ENCODE results near the gene PDPR.
"Not testable (repeated sequence)": the region's sequence is repeated elsewhere in the genome, so short reads cannot be mapped to it uniquely, and the experiment has no call there.

The PDPR gene

DNA sequence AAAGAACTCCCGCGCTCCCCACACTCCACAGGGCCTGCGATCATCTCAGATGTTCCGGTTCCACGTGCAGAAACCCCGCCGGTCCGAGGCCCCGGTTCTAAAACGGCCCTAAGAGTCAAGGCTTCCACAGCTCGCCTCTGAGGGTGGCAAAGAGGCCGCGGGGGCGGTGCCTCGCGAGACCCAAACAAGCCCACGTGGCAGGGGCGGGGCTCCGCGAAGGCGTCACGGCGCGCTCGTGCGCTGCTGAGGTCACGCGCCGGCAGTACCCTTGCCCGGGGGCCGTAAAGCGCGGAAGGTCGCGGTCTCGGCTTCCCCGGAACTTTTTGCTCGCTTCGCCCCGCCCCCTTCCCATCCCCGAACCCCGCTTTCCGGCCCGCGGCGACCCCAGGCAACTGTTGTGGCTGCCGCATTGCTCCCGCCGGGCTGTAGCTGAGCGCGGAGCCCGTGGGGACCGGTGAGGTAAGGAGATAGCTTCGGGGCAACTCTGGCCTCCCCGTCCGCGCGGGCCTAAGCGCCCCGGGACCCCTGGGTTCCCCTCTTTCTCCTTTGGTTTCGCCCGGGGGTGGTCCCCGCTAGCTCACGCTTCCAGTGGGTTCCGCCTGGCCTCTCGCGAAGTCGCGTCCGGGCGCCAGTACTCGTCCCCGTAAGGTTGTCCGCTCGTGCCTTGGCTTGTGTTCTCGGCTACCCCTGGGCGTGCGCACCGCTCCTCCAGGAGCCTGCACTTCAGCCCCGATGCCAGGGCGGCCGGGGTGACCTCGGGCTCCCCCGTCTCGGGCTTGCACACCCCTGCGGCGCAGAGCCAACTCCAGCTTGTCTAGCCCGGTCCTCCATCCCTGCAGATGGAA lies at the start of gene PDPR:
Gene PDPR (plus strand): TSS at position 351 of the 845 bp plus-strand sequence. CDS start 6,161 bp downstream, outside the sequence.
- peak; percentile 94 for DNase-seq (ENCODE audit: extremely low read depth, insufficient read length)
- H3K36me3 ChIP-seq (ENCODE audit: control insufficient read depth, insufficient read depth, low read length) = not testable (repeated sequence)

DNA sequence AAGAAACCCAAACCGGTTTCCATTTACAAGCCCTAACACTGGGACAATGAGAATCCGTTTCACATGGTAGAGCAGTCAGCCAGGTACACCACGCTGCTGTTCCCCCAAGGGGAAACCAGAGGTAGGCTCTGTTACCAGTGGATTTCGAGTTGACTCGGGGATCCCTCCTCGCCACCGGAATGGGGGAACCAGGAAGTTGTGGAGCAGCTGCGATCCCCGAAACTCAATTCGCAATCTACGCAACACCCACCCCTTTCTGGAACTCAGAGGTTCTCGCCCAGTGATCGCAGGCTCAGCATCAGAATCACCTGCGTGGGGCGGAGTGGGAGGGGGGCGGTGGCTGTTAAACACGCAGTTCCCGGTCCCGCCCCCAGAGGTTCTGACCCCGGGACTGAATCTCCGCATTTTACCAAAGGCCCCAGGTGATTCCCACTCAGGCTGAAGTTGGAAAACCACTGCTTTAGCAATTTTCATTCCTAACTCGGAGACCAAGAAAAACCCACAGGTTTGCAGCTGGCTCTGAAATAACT lies 49.2 kb upstream of the PDPR start:
- DNase-seq (ENCODE audit: extremely low read depth, insufficient read length) = peak; percentile 29
- H3K27me3 ChIP-seq (replicated peaks; ENCODE audit: control insufficient read depth, insufficient read depth, low read length); H3K36me3 ChIP-seq (ENCODE audit: control insufficient read depth, insufficient read depth, low read length): not testable (repeated sequence)
- H3K4me3 ChIP-seq (replicated peaks; ENCODE audit: low read depth, low read length) = peak overlapping the region; percentile 72

More for the DNA sequence above, at the start of gene PDPR:
- peak within 1 kb of the TSS; percentile 84 for H3K4me3 ChIP-seq (replicated peaks; ENCODE audit: low read depth, low read length)
- H3K27me3 ChIP-seq (replicated peaks; ENCODE audit: control insufficient read depth, insufficient read depth, low read length) = not testable (repeated sequence)

DNA sequence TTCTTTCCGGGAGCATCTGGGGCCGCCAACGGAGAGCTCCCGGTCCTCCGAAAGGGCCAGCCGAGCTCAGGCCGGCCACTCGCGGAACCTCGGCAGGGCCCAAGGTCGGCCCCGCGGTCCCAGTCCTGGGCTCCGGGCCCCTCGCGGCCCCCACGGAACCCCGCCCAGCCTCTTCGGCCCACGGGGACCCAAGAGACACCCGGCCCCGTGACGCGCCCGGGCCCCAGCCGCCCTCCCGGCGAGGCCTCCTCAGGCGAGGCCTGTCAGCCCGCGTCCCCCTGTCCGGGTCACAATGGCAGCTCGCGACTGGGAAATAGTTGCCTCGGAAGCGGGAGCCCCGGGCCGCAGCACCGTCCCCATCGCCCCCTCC lies 48.8 kb upstream of the PDPR start:
- not testable (repeated sequence) for H3K27me3 ChIP-seq (replicated peaks; ENCODE audit: control insufficient read depth, insufficient read depth, low read length); H3K36me3 ChIP-seq (ENCODE audit: control insufficient read depth, insufficient read depth, low read length); DNase-seq (ENCODE audit: extremely low read depth, insufficient read length)
- H3K4me3 ChIP-seq (replicated peaks; ENCODE audit: low read depth, low read length) = peak overlapping the region; percentile 72

DNA sequence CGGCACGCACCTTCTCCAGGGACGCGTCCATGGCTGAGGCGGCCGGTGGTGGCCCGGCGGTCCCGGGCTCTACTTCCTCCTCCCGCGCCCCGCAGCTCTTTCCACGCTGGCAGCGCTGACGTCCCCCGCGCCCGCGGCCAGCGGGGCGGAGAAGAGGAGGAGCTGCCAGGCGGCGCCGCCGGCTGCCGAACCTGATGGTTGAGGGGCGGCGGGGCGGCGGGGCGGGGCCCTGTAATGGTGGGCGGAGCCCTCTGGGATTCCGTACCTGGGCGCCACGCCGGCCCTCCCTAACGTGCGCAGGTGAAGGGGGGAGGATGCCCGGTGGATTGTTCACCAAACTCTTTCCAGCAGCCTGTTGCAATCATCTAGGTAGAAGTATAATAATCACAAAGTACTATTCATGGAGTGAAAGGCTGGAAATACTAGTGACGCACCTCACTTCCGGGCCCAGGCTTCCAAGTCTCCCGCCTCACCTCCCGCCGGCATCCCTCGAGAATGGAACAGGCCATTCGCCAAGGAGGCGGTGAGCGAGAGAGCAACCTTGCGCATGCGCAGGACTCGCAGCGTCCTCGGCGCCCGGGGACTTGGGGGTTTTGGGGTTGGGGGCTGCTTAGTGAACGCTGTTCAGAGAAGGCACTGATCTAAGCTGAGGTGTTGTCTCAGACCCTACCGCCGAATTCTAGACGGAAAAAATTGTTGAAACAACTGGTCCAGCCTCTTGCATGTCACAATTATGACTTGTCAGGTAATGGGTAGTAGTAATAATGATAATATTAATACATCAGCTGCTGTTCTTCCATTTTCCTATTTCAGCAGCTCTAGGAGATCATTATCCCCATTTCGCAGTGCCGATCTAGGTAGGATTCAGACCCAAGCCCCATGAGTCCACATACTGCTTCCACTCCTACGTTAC lies 48.1 kb upstream of the PDPR start:
- DNase-seq (ENCODE audit: extremely low read depth, insufficient read length) = peak; percentile 86
- H3K27me3 ChIP-seq (replicated peaks; ENCODE audit: control insufficient read depth, insufficient read depth, low read length); H3K36me3 ChIP-seq (ENCODE audit: control insufficient read depth, insufficient read depth, low read length): not testable (repeated sequence)
- peak overlapping the region; percentile 72 for H3K4me3 ChIP-seq (replicated peaks; ENCODE audit: low read depth, low read length)

DNA sequence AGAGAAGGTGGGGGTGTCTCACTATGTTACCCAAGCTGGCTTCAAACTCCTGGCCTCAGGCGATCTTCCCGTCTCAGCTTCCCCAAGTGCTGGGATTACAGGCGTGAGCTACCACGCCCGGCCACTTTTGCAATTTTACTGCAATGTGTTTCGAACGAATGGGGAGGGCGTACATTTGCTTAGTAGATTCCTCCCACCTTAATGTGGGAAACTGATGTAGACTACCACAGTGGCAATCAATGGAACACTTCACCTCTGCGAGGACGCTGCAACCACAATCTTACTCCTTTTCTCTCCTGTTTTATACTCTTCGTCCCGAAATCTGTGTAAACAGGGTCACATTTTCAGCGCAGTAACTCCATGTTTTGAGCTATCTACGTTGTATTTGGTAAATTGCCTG lies 47.4 kb upstream of the PDPR start:
- H3K27me3 ChIP-seq (replicated peaks; ENCODE audit: control insufficient read depth, insufficient read depth, low read length); H3K36me3 ChIP-seq (ENCODE audit: control insufficient read depth, insufficient read depth, low read length); DNase-seq (ENCODE audit: extremely low read depth, insufficient read length): not testable (repeated sequence)
- H3K4me3 ChIP-seq (replicated peaks; ENCODE audit: low read depth, low read length) = 0 out of 2 replicates have a peak overlapping the region, but pooled peaks have one; percentile 25

DNA sequence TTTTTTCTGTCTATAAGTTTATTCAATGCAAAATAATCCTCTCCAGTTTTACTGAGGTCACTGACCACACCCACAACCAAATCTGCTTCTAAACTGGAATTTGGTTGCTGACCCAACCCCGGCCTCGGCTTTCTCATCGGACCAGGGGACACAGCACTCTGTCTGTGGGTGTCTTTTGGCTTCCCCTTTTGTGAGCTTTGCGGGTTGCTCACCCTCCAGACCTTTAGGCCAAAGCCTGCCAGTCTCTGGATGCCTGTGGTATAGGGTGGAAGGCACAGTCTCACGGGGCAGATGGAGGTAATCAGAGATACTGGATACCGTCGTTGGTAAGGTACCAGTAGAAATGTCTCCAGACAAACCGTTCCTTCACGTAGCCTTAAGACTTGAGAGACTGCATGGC lies 35.1 kb upstream of the PDPR start:
- H3K27me3 ChIP-seq (replicated peaks; ENCODE audit: control insufficient read depth, insufficient read depth, low read length); H3K4me3 ChIP-seq (replicated peaks; ENCODE audit: low read depth, low read length); H3K36me3 ChIP-seq (ENCODE audit: control insufficient read depth, insufficient read depth, low read length); DNase-seq (ENCODE audit: extremely low read depth, insufficient read length): not testable (repeated sequence)

DNA sequence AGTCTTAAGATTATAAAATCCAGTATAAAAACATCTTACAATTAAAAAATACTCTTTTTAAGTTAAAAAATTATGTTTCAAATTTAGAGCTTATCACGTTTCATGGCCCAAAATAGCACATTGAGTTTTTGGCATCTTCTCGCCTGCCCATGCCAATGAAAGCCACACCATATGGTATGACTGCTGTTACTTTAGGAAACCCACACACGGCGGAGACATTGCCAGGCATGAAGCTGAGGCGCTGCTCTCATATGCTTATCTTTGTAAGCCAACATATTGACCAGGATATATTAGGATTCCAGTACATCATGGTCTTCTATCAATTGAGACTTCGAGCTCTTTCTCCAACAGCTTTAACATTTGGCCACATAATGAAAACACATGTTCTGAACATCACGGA lies 32.9 kb upstream of the PDPR start:
- H3K4me3 ChIP-seq (replicated peaks; ENCODE audit: low read depth, low read length); H3K36me3 ChIP-seq (ENCODE audit: control insufficient read depth, insufficient read depth, low read length); DNase-seq (ENCODE audit: extremely low read depth, insufficient read length); H3K27me3 ChIP-seq (replicated peaks; ENCODE audit: control insufficient read depth, insufficient read depth, low read length): not testable (repeated sequence)

DNA sequence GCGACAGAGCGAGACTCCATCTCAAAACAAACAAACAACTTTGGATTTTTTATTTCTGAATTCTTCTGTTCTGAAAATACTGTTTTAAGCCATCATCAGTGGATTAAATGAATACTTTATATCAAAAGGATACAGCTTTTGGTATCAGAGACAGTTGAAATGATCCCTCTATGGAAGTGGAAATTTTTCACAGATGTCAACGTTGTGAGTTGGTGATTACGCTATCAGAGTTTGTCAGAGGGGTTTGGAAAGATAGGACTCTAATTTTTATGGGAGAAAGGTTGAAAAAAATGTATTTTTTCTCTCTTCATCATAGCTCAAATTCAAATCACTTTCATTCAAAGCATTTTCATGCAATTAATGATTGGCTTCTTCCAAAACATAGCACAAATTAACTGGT lies 30.2 kb upstream of the PDPR start:
- not testable (repeated sequence) for H3K36me3 ChIP-seq (ENCODE audit: control insufficient read depth, insufficient read depth, low read length); DNase-seq (ENCODE audit: extremely low read depth, insufficient read length); H3K4me3 ChIP-seq (replicated peaks; ENCODE audit: low read depth, low read length); H3K27me3 ChIP-seq (replicated peaks; ENCODE audit: control insufficient read depth, insufficient read depth, low read length)

DNA sequence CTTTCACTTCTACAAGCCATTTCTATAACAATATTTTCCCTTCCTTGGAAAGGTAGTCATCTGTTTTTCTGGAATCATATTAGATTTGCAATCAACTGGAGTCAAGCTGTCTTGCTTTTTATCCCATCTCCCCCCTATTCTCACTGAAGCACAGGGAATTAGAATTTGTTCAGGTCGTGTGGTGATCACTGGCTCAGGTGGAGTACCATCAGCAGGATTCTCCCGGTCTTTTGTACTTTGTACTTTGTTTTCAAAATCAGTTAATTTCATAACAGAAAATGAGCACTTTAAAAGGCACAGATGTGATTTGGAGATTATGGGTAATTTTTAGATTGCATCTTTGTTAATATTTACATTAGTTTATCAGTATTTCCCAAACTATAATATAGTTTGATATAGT lies 26.0 kb upstream of the PDPR start:
- not testable (repeated sequence) for DNase-seq (ENCODE audit: extremely low read depth, insufficient read length); H3K36me3 ChIP-seq (ENCODE audit: control insufficient read depth, insufficient read depth, low read length); H3K27me3 ChIP-seq (replicated peaks; ENCODE audit: control insufficient read depth, insufficient read depth, low read length); H3K4me3 ChIP-seq (replicated peaks; ENCODE audit: low read depth, low read length)

DNA sequence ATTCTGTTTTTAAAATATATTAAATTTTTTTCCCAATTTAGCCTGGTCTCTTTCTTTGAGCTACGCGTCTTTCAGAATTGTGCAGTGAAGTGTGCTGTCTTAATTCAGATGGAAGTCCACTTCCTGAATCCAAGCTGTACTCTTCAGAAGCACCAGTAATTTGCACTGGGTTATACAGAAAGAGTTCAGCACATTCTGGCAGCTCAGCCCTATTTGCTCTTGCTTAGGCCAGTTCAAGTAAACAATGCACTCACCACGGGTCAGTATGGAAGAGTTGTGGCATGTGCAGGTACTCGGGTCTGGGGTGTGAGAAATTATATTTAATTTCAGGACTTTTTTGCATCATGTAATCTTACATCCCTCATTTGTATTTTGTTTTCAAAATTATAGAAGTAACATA lies 25.3 kb upstream of the PDPR start:
- not testable (repeated sequence) for H3K27me3 ChIP-seq (replicated peaks; ENCODE audit: control insufficient read depth, insufficient read depth, low read length); H3K4me3 ChIP-seq (replicated peaks; ENCODE audit: low read depth, low read length); DNase-seq (ENCODE audit: extremely low read depth, insufficient read length); H3K36me3 ChIP-seq (ENCODE audit: control insufficient read depth, insufficient read depth, low read length)

DNA sequence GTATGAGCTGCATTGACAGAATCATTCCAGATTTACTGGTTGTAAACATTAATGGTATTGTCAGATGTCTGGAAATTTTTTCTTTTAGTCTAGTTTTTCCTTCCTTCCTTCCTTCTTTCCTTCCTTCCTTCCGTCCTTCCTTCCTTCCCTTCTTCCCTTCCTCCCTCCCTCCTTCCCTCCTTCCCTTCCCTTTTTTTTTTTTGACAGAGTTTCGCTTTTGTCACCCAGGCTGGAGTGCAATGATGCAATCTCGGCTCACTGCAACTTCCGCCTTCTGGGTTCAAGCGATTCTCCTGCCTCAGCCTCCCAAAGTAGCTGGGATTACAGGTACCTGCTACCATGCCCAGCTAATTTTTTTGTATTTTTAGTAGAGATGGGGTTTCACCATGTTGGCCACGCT lies 24.8 kb upstream of the PDPR start:
- H3K4me3 ChIP-seq (replicated peaks; ENCODE audit: low read depth, low read length); H3K27me3 ChIP-seq (replicated peaks; ENCODE audit: control insufficient read depth, insufficient read depth, low read length); DNase-seq (ENCODE audit: extremely low read depth, insufficient read length): not testable (repeated sequence)

DNA sequence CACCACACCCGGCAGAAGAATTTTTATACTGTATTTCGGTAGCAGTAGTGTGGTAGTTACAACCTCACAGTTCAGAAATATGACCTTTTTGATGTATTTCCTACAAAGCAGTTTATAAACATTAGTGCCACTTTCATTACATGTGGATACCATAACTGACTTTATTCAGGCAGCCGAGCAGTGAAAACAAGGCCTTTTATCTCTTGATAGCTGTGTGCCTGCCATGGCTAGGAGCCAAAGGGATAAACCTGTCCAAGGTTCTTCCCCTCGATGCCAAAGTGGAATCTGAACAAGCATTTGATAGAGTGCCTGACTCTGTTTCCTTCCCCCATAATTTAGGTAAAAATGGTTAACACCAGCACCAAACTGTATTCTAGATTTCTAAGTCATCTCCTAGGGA lies 23.0 kb upstream of the PDPR start:
- H3K27me3 ChIP-seq (replicated peaks; ENCODE audit: control insufficient read depth, insufficient read depth, low read length); DNase-seq (ENCODE audit: extremely low read depth, insufficient read length); H3K4me3 ChIP-seq (replicated peaks; ENCODE audit: low read depth, low read length); H3K36me3 ChIP-seq (ENCODE audit: control insufficient read depth, insufficient read depth, low read length): not testable (repeated sequence)

More for the DNA sequence above, 24.8 kb upstream of the PDPR start:
- not testable (repeated sequence) for H3K36me3 ChIP-seq (ENCODE audit: control insufficient read depth, insufficient read depth, low read length)

DNA sequence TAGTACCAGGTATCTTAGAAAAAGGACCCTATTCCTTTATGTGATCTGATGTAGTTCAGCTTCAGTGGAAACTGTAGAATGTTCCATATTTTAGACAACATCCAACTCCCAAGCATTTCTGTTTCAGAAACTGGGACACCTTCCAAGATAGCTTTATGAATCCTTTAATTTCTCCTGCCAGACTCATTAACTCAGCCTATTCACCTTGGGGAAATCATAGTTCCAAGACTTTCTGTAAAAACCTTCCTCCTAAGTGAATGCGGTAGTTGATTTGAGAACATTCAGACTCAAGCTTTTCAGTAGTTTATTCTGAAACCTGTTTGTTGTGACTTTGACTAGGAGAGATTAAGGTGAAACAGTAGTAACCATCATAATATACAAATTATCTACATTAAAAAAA lies 20.0 kb upstream of the PDPR start:
- DNase-seq (ENCODE audit: extremely low read depth, insufficient read length); H3K4me3 ChIP-seq (replicated peaks; ENCODE audit: low read depth, low read length); H3K27me3 ChIP-seq (replicated peaks; ENCODE audit: control insufficient read depth, insufficient read depth, low read length); H3K36me3 ChIP-seq (ENCODE audit: control insufficient read depth, insufficient read depth, low read length): not testable (repeated sequence)
